CD1c-positive myeloid dendritic cell (primary cell): ENCODE data around the gene SRSF10.
"Not testable (repeated sequence)": the region's sequence is repeated elsewhere in the genome, so short reads cannot be mapped to it uniquely, and the experiment has no call there.

ENCODE experiments used
- DNase-seq: peaks from one replicate; pipeline ENCODE4 v3.0.0-alpha.2; 2016; ENCODE audit errors: extremely low spot score

SRSF10 gene

DNA sequence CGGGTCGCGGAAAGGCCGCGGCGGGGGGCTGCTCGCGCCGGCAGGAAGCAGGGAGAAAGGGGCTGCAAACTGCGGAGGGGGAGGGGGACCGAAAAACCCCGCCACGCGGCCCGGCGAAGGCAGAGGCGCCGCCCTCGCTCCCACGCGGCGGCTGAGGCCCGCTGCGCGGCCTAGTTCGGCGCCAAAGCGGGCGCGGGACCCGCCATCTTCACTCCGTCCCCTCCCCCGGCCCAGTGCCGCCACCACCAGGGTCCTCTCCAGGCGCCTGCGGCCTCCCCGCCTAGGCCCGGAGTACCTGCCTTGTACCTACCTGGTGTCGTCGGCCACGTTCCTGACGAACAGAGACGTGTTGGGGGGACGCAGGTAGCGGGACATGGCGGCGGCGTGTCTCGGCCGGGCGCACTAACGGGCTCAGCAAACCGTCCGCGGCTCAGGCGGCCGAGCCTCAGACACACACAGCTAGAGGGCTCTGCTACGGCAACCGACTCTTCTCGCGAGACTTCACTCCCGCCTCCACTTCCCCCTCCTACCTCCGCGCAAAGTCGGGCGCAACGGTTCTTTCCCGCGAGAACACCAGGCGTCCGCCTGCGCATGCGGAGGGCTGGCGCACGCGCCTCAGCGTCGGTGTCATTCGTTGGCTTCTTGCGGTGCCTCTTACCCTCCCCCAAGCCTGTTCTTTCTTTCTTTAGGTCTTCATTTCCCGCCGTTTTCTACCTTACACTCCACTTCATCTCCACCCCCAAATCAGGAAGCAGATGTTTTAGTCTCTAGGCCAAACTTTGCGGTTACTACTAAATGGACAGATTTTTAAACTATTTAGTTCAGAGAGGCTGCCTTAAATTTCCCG lies at the start of gene SRSF10:
Gene SRSF10, minus strand, starts transcription at position 447 of the 847 bp plus-strand sequence. Its CDS starts 72 bp downstream, at position 375.
- DNase-seq: peak; percentile 99

DNA sequence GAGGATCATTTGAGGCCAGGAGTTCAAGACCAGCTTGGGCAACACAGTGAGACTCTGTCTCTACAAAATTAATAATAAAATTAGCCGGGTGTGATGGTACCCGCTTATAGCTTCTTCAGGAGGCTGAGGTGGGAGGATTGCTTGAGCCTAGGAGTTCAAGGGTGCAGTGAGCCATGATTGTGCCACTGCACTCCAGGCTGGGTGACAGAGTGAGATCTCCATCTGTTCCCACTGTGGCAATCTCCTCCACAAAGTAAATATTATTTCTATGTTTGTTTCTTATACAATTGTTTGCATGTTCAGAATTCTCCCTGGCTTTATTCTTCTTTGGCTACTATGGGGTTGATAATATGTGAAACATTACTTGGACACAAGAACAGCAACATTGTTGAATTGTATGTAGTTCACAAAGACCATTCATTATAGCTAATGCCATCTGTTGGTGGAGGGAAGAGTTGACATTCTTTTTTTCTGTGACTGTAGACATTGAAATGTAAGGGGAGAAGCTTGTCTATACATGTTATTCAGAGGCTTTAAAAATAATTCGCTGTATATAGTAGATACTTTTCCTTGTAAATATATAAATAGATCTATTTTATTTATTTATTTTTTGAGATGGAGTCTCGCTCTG lies 47.8 kb upstream of the SRSF10 start:
- peak; percentile 18 for DNase-seq

DNA sequence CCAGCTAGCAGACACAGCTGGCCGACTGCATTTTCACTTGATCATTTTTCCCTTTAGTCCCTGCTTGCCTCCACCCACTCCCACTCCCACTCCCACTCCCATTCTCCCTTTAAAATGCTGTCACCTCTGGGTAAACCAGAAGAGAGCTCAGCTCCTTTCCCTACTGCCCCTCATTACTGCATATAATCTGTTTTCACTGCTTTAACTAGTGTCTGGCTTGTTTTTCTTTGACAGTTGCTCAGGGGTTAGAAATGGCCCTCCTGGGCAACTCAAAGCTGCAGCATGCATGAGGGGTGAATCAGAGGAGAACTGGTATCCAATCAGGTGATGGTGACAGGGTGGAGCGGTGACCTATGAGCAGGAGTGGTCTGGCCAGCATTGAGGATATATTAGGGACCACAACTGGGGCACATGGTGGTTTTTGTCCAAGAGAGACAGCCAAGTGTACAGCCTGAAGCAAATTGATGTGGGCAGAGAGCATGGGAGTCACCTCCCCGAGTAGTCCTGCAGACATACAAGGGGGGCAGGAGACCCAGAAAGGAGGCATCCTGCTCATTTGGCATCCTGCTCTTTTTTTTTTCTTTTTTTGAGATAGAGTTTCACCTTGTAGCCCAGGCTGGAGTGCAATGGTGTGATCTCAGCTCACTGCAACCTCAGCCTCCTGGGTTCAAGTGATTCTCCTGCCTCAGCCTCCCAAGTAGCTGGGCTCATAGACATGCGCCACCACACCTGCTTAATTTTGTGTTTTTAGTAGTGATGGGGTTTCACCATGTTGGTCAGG lies 42.6 kb upstream of the SRSF10 start:
- DNase-seq: no peak

DNA sequence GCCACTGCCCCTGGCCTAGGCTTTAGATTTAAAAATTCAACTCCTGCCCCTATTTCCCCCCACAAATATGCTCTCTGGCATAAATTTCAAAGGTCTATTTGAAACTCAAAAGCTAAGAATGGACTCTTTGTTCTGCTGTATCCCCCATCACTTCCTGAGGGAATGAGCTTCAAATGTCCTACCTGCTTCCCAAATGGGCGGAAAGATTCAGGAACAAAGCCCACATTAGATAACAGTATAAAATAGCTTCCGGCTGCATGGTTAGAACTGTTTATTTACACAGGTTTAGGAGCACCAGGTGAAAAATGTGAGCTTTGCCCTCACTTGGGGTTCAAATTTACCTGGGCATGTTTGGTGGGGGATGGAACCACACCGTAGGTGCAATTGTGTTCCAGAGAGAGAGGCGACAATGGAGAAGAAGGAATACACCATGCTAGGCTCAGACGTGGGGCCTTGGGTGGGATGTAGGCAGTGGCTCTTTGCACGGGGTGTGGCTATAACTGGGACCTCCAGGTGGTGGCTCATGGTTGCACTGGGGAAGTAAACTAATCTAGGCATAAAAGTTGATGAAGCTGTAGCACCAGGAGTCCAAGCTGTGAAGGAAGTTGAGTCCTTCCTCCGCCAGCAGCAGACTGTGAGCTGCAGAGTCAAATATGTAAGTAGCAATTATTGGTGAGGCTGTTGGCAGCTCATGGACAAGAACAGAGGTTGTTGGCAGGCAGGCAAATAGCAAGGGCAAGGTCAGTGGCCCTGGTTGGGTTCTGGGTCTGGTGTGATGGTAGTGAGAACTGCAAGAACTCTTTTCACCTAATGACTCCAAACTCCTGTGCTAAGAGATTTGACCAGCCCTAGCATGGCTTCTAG lies 41.5 kb upstream of the SRSF10 start:
- no peak for DNase-seq

DNA sequence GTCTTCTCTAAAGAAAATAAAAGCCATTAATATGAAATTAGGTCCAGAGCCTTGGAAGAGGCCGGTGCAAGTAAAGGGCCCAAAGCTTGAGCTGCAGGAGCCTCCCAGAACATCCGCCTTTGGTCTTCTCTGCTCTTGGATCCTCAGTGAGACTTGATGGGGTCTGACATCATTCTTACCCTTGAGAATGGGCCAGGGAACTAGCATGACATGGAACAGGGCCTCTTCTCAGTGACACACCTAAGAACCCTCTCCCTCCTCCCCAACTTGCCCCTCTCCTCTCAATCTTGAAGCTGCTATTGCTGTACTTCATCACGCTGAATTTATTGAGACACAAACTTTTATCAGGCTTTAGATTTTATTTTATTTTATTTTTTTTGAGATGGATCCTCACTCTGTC lies 40.3 kb upstream of the SRSF10 start:
- no peak for DNase-seq

DNA sequence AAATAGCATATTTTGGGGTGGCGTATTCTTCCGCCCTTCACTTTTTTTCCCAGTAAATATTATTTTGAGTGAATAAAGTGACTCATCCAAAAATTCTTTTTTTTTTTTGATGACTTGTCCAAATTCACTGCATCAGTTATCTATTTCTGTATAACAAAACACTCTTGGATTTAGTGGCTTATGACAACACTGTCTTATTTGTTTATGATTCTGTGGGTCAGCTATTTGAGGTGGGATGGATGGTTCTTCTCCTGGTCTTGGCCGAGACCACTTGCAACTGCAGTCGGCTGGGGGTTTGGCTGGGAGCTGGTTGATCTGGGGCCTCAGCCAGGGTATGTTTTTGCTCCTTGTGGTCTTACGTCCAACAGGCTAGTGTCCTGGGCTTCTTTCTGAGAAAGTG lies 39.9 kb upstream of the SRSF10 start:
- DNase-seq: no peak

DNA sequence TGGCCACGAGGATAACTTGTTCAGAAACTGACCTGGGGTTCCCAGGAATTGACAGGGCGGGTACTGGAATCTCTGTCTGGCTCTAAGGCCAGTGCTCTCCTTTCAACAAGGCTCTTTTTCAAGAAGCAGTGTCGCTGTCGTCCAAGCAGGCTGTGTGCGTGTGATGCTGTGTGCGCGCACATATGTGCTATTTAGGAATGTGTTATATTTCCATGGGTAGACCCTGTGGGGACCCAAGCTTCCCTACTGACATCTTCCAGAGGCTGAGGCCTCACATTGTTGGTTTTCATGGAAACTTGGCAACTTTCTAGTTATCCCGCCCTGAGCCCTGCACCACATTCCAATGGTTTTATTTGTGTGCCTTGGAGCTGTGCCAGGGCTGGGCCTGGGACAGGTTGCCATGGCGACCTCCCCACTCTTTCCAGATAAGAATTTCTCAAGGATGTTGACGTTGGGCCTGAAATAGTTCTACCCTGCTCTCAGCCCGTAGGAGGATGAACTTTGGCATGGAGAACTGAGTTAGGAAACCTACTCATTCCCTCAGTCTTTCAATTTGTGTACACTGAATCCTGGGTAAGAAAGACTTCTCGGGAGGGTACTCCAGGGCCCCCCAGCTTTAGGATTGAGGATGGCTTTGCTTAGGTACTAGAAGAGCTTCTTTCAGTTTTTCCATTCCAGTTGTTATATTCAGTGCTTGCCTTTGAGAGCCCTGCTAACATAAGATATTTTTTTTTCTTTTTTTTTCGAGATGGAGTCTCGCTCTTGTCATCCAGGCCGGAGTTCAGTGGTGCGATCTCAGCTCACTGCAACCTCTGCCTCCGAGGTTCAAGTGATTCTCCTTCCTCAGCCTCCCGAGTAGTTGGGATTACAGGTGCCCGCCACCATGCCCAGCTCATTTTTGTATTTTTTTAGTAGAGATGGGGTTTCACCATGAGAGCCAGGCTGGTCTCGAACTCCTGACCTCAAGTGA lies 38.8 kb upstream of the SRSF10 start:
- DNase-seq: peak; percentile 30

DNA sequence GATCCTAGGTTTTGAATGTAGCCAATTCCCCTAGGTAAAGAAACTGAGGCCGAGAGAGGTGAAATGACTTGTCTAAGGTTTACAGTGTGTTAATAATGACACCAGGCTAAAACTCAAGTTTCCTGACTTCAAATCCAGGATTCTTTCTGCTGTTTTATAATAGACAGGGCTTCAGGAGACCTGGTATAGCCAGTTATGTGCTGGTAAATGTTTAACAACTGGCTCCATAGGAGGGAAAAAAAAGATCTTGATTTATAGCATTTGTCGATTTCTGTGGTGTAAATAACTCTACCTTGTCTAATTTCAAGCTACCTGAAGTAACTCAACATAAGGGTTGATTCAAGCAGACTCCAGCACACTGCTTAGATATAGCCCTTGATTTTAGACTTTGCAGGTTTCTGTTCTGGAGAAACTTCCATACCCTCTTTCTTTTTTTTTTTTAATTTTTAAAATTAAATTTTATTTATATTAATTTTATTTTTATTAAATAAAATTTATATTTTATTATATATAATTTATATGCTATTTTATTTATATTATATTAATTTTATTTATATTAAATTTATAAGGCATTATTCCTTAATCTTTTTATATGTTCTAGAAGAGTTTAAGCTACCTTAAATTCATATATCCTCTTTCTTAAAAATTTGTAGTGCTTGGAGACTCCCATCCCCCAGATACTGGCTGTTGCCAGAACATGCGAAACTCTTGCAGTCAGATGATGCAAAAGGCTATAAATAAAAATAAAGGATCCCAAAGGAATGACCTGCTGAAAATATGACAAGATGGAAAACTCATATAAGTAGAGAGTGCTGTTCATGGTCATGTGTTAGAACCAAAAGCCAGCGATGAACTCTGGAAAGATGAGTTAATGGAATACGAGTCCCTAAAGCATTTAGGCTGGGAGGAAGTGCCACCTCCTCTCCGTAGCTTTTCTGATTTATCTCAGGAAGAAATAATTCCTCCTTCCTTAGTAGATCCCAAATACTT lies 35.4 kb upstream of the SRSF10 start:
- no peak for DNase-seq

DNA sequence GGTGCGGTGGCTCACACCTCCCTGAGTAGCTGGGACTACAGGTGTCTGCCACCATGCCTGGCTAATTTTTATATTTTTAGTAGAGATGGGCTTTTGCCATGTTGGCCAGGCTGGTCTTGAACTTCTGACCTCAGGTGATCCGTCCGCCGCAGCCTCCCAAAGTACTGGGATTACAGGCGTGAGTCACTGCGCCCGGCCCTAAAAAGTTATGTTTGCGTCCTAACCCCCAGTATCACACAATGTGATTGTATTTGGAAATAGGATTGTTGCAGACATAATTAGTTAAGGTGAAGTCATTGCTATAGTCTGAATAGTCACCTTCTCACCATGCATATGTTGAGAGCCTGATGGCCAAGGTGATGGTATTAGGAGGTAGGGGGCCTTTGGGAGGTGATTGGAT lies 32.8 kb upstream of the SRSF10 start:
- not testable (repeated sequence) for DNase-seq

DNA sequence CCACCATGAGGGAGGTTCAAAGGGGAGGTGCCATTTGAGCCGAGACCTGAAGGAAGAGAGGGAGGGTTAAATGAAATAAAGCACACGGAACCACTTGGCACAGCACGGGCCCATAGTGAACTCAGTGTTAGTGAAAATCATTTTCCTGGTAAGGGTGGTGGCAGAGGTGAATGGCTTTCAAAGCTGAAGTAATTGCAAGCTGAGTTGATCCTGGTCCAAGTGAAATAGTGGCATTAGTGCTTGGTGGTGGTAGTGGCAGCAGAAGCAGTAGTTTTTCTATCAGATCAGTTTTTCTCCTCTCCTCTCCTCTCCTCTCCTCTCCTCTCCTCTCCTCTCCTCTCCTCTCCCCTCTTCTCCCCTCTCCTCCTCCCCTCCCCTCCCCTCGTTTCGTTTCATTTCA lies 30.5 kb upstream of the SRSF10 start:
- DNase-seq: no peak

DNA sequence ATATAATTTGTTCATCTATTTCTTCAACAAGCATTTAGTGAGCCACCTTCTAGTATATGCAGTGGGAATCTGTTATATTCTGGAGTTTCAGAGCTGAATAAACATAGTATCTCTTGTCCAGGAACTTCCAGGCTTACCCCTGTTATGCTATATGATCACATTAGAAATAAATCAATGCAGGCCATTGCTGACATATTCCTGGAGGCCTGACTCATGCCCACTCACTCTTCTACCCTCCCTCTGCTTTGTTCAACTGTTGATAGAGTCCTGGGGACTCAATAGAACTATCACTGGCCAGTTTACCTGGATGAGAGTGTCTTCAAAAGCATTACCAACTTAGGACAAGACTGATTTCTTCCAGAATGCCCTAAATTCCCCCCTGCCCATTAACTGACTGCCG lies 29.3 kb upstream of the SRSF10 start:
- DNase-seq: no peak

DNA sequence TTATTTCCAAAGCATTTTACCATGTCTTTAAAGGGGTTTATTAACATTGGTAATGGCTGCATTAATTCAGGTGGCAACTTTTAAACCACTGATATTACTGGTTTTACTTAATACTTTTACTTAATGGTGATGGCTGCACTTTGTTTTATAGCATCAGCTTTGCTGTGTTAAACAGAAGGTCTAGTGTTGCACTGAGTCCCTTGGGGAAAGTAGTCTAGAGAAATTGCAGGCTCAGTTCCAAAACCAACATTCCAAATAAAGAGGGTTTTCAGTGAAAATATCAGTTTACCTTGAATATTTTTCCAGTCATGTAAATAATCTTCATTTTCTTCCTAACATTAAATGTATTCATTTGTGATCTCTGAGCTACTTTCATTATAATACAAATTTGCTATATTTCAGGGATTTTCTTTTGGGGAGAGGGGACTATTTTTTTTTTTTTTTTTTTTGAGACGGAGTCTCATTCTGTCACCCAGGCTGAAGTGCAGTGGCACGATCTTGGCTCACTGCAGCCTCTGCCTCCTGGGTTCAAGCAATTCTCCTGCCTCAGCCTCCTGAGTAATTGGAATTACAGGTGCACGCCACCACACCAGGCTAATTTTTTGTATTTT lies 28.6 kb upstream of the SRSF10 start:
- DNase-seq: not testable (repeated sequence)

DNA sequence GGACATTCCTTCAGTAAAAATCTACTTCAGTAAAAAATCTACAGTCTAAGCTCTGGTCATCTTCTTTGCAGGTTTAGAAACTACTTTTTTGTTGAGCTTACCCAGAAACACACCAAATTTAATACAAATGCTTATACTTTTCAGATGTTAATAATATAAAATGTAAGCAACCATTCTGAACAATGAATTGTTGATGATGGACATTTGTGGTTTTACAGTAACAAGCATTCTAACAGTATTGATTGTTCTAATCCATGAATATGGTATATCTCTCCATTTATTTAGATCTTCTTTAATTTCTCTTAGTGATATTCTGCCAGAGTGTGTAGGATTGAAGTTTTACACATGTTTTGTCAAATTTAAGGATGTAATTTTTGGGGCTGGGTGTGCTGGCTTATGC lies 27.0 kb upstream of the SRSF10 start:
- DNase-seq: no peak

DNA sequence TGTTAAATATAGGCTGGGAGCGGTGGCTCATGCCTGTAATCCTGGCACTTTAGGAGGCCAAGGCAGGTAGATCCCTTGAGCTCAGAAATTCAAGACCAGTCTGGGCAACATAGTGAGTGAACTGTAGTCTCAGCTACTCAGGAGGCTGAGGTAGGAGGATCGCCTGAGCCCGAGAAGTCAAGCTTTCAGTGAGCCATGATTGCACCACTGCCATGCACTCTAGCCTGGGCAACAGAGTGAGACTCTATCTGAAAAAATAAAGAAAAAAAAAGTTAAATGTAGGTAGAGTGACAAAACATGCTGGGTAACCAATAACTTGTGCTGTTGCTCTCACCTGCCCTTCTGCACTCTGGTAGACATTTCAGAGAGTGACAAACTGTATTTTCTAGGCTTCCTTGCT lies 25.0 kb upstream of the SRSF10 start:
- DNase-seq: no peak

DNA sequence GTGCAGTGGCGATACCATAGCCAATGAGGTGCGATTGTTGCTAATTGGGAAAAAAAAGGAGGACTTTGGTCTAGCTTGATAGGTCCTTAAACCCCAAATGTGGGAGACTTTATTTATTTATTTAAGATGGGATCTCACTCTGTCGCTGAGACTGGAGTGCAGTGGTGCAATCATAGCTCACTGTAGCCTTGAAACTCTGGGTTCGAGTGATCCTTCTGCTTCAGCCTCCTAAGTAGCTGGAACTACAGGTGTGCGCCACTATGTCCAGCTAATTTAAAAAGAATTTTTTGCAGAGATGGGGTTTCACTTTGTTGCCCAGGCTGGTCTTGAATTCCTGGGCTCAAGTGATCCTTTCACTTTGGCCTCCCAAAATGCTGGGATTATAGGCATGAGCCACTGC lies 24.0 kb upstream of the SRSF10 start:
- DNase-seq: no peak

DNA sequence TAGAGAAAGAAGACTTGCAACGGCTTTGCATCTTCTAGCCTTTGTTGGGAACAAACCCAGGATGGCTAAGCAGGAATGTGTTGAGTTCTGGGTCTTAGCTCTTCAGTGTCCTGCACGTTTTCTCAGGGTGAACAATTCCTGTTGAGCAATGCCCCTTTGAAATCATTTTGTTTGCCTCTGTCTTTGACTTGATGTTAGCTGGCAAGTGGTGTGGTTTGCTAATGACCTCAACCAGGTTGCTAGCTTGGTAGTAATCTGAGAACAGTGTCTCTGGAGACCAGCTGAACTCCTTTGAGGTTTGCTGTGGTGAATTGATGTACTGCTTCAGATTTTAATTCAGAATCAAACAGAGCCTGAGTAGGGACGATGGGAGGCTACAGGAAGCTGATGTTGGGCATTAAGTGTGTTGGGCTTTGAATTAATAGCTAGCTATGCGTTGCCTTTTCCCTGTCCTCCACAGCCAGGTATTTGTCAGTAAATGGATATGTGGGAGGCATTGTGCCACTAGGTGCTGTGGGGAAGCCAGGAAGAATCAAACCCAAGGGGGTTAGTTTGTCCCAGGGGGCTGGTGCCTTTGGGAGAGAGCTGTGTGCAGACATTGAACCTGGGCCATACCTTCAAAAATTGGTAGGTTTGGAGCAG lies 23.3 kb upstream of the SRSF10 start:
- DNase-seq: no peak

DNA sequence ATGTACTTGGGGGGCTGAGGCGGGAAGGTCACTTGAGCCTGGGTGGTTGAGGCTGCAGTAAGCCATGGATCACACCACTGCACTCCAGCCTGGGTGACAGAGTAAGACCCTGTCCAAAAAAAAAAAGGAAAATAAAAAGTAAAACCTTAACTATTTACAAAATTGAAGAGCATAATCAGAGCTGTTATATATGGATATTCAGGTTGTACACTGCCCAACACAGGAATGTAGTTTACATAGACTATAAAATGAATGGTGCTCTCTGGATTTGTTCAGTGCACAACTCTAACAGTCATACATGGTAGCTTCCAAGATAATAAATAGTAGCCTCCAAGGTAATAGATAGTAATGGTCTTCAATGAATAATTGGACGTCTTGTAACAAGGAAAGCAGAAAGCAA lies 22.6 kb upstream of the SRSF10 start:
- DNase-seq: no peak

DNA sequence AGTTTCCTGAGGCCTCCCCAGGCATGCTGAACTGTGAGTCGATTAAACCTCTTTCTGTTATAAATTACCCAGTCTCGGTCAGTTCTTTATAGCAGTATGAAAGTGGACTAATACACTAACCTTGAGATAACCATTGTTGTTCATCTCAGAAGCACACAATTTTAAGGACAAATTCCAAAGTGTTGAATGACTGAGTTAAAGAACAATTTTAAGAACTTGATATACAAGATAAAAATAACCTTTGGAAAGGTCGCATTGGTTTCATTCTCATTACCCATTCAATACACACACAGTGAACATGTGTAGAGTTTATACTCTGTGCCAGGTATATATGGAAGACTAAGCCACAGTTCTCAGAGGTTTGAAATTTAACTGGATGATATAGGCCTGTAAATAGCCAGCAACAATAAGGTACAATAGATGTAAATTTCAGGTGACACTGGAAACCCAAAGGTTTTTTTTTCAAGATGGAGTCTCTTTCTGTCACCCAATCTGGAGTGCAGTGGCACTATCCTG lies 19.1 kb upstream of the SRSF10 start:
- no peak for DNase-seq
